ENCODE results near the gene ARHGAP19.

GRCh38 chr10:97228775-97229157 lies 63.7 kb downstream of the ARHGAP19 start:
- TF ChIP-seq, protein P1, sequence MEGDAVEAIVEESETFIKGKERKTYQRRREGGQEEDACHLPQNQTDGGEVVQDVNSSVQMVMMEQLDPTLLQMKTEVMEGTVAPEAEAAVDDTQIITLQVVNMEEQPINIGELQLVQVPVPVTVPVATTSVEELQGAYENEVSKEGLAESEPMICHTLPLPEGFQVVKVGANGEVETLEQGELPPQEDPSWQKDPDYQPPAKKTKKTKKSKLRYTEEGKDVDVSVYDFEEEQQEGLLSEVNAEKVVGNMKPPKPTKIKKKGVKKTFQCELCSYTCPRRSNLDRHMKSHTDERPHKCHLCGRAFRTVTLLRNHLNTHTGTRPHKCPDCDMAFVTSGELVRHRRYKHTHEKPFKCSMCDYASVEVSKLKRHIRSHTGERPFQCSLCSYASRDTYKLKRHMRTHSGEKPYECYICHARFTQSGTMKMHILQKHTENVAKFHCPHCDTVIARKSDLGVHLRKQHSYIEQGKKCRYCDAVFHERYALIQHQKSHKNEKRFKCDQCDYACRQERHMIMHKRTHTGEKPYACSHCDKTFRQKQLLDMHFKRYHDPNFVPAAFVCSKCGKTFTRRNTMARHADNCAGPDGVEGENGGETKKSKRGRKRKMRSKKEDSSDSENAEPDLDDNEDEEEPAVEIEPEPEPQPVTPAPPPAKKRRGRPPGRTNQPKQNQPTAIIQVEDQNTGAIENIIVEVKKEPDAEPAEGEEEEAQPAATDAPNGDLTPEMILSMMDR (IDR thresholded peaks at IDR 0.05; ENCODE audit: insufficient read depth, low read length): no peak
- TF ChIP-seq GABPA (IDR thresholded peaks at IDR 0.05; ENCODE audit: low read depth): no peak
